Measurements from ENCODE around the gene NDUFS8. TPM values are rescaled to one million over a fixed set of nuclear protein-coding genes. Genes with fewer than 3 reads are reported as not detected.

Gene NDUFS8

DNA sequence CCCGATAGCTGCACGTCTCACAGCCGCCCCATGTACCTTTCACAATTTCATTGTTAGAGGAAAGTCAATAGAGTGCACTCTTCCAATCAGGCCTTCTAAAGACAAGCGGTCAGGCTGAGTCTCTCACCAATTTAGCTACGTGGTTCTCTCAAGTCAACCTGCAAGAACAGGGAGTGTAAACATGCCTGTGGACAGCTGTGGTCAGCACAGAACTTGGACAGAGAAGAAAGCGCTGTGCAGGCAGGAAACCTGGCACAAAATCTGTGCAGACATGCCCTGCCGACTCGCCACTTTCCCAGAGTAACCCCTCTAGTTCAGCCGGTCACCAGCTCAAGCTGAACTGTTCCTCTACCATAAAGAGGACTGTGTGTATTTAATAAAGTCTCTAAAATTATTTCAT, 51.2 kb downstream of the NDUFS8 start:
- H3K27ac ChIP-seq (ENCODE audit: low read depth, low read length), result no peak overlapping the region
- no peak overlapping the region for H3K18ac ChIP-seq (ENCODE audit: low read length)
- no peaks in the 10 kb centered on the region for H3K4me1 ChIP-seq (ENCODE audit: control insufficient read depth, low read depth, low read length)
- no peaks in the 10 kb centered on the region for H3K36me3 ChIP-seq (ENCODE audit: control insufficient read depth, insufficient read depth, low read length)
- DNase-seq, result no peak
- H3K4ac ChIP-seq (ENCODE audit: low read depth, low read length), result no peak overlapping the region
- H3K9ac ChIP-seq (ENCODE audit: low read length), result no peak overlapping the region
- no peak overlapping the region for H2BK15ac ChIP-seq (replicated peaks; ENCODE audit: low read depth)
- no CpG with 5 or more reads among the region's 9 CpGs for WGBS (ENCODE audit: extremely low coverage, insufficient coverage, low lambda C conversion rate)
- H2AK5ac ChIP-seq (ENCODE audit: low read length), result no peak overlapping the region
- no peak overlapping the region for H4K5ac ChIP-seq (ENCODE audit: low read length)
- no peak overlapping the region for H3K4me2 ChIP-seq (ENCODE audit: low read length)
- H3K79me1 ChIP-seq (ENCODE audit: low read length), result peaks cover 11% of the 10 kb centered on the region
- no peak overlapping the region for H2BK5ac ChIP-seq (ENCODE audit: low read length)
- no peak overlapping the region for H4K8ac ChIP-seq (ENCODE audit: low read depth, low read length)
- no peak overlapping the region for H3K56ac ChIP-seq (ENCODE audit: low read length)
- H2BK120ac ChIP-seq (ENCODE audit: low read depth, low read length), result no peak overlapping the region
- H3K27me3 ChIP-seq (ENCODE audit: insufficient read depth, low read length, poor library complexity), result no peaks in the 10 kb centered on the region
- peaks cover 5% of the 10 kb centered on the region for H3K79me2 ChIP-seq (ENCODE audit: control insufficient read depth, insufficient read depth, low read length)
- no peak overlapping the region for H3K4me3 ChIP-seq (ENCODE audit: low read length)
- no peak overlapping the region for H3K23ac ChIP-seq (ENCODE audit: low read length)

DNA sequence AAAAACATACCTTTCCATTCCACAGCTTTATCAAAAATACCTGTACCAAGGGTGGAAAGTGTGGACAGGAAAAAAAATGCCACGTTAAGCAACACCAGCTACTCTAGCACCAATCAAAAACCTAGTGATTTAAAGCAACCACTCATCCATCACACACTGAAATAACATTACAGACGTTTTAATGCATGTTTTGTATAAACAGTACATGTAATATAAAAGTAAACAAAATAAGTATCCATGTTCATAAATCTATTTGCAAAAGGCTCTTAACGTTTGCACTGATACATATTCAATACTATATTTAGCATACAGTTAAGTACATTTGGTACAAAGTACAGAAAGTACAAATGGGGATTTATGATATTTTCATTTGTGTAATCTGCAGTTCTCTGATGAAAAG, 52.0 kb downstream of the NDUFS8 start:
- H2BK5ac ChIP-seq (ENCODE audit: low read length), result no peak overlapping the region
- no peak for DNase-seq
- peaks cover 11% of the 10 kb centered on the region for H3K79me1 ChIP-seq (ENCODE audit: low read length)
- H3K18ac ChIP-seq (ENCODE audit: low read length), result no peak overlapping the region
- no CpG with 5 or more reads among the region's 3 CpGs for WGBS (ENCODE audit: extremely low coverage, insufficient coverage, low lambda C conversion rate)
- H3K27ac ChIP-seq (ENCODE audit: low read depth, low read length), result no peak overlapping the region
- no peak overlapping the region for H3K23ac ChIP-seq (ENCODE audit: low read length)
- no peak overlapping the region for H4K8ac ChIP-seq (ENCODE audit: low read depth, low read length)
- no peak overlapping the region for H2BK15ac ChIP-seq (replicated peaks; ENCODE audit: low read depth)
- no peak overlapping the region for H3K9ac ChIP-seq (ENCODE audit: low read length)
- no peak overlapping the region for H2AK5ac ChIP-seq (ENCODE audit: low read length)
- no peak overlapping the region for H3K56ac ChIP-seq (ENCODE audit: low read length)
- no peaks in the 10 kb centered on the region for H3K36me3 ChIP-seq (ENCODE audit: control insufficient read depth, insufficient read depth, low read length)
- H3K79me2 ChIP-seq (ENCODE audit: control insufficient read depth, insufficient read depth, low read length), result peaks cover 5% of the 10 kb centered on the region
- no peaks in the 10 kb centered on the region for H3K4me1 ChIP-seq (ENCODE audit: control insufficient read depth, low read depth, low read length)
- H3K27me3 ChIP-seq (ENCODE audit: insufficient read depth, low read length, poor library complexity), result no peaks in the 10 kb centered on the region
- no peak overlapping the region for H4K5ac ChIP-seq (ENCODE audit: low read length)
- H2BK120ac ChIP-seq (ENCODE audit: low read depth, low read length), result no peak overlapping the region
- H3K4me2 ChIP-seq (ENCODE audit: low read length), result no peak overlapping the region
- no peak overlapping the region for H3K4me3 ChIP-seq (ENCODE audit: low read length)
- no peak overlapping the region for H3K4ac ChIP-seq (ENCODE audit: low read depth, low read length)

DNA sequence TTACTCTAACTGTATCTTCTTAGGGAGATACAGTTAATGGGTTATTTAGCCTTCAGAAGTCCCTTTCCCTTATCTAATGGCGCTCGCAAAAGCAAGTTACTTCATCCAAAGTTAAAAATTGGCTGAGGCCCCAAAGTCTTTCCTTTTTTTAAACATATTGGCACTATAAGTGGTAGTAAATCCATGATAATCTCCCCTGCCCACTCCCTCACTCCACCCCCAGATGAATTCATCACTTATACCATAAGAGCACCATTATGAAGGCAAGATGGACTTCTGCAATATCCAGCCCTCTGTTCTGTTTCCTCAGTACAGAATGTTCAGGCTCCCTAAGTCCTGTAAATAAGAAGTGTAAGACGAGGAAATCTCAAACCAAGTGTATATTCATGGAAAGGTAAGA, 53.0 kb downstream of the NDUFS8 start:
- H3K18ac ChIP-seq (ENCODE audit: low read length), result no peak overlapping the region
- H4K5ac ChIP-seq (ENCODE audit: low read length), result no peak overlapping the region
- H3K4me2 ChIP-seq (ENCODE audit: low read length), result no peak overlapping the region
- no peak overlapping the region for H3K27ac ChIP-seq (ENCODE audit: low read depth, low read length)
- H3K79me2 ChIP-seq (ENCODE audit: control insufficient read depth, insufficient read depth, low read length), result peaks cover 7% of the 10 kb centered on the region
- no peak overlapping the region for H3K4ac ChIP-seq (ENCODE audit: low read depth, low read length)
- DNase-seq, result no peak
- H3K4me3 ChIP-seq (ENCODE audit: low read length), result no peak overlapping the region
- H2BK120ac ChIP-seq (ENCODE audit: low read depth, low read length), result no peak overlapping the region
- no peak overlapping the region for H3K23ac ChIP-seq (ENCODE audit: low read length)
- H2AK5ac ChIP-seq (ENCODE audit: low read length), result no peak overlapping the region
- H3K9ac ChIP-seq (ENCODE audit: low read length), result no peak overlapping the region
- H3K79me1 ChIP-seq (ENCODE audit: low read length), result peaks cover 10% of the 10 kb centered on the region
- H4K8ac ChIP-seq (ENCODE audit: low read depth, low read length), result no peak overlapping the region
- H3K56ac ChIP-seq (ENCODE audit: low read length), result no peak overlapping the region
- no peaks in the 10 kb centered on the region for H3K27me3 ChIP-seq (ENCODE audit: insufficient read depth, low read length, poor library complexity)
- no peak overlapping the region for H2BK5ac ChIP-seq (ENCODE audit: low read length)
- H3K36me3 ChIP-seq (ENCODE audit: control insufficient read depth, insufficient read depth, low read length), result no peaks in the 10 kb centered on the region
- H2BK15ac ChIP-seq (replicated peaks; ENCODE audit: low read depth), result no peak overlapping the region
- no CpG with 5 or more reads among the region's 3 CpGs for WGBS (ENCODE audit: extremely low coverage, insufficient coverage, low lambda C conversion rate)
- no peaks in the 10 kb centered on the region for H3K4me1 ChIP-seq (ENCODE audit: control insufficient read depth, low read depth, low read length)

Small RNAs within 50 kb of the gene (small RNA-seq; reads per million reads assigned to genes)
- not detected for gene MIR6753 (ENCODE audit: insufficient read depth)
